Activated CD4-positive, alpha-beta T cell treated with anti-CD3 and anti-CD28 coated beads, Interleukin-2, amount 10 ng/mL, durations not matched to agents 7 days and 5 days (primary cell): ENCODE results near the gene CRHR2. TPM values are rescaled to one million over a fixed set of nuclear protein-coding genes. Genes with fewer than 3 reads are reported as not detected.

Experiments used
- CTCF ChIA-PET: fragments of 350-600 bp; sonication (Branson Sonifier 250); formaldehyde crosslinking; loops from one replicate; lab custom pipeline; 2021; ENCODE audit warnings: antibody characterized with exemption; lab: Charles Lee
- POLR2A ChIA-PET: fragments of 350-600 bp; sonication (Branson Sonifier 250); formaldehyde crosslinking; loops from one replicate; lab custom pipeline; 2021; ENCODE audit warnings: antibody characterized with exemption; lab: Charles Lee
- DNase-seq: peaks from one replicate; pipeline ENCODE4 v3.0.0-alpha.2; 2020
- H3K27ac Mint-ChIP-seq: one replicate; pipeline ENCODE4 v1.8.0; 2021; ENCODE audit warnings: mild to moderate bottlenecking, moderate library complexity, mixed read lengths
- H3K27me3 Mint-ChIP-seq: one replicate; pipeline ENCODE4 v1.8.0; 2021; ENCODE audit warnings: mixed read lengths
- H3K36me3 Mint-ChIP-seq: one replicate; pipeline ENCODE4 v1.8.0; 2021; ENCODE audit warnings: low read depth, mixed read lengths
- H3K4me1 Mint-ChIP-seq: one replicate; pipeline ENCODE4 v1.8.0; 2021; ENCODE audit warnings: mixed read lengths
- H3K4me3 Mint-ChIP-seq: one replicate; pipeline ENCODE4 v1.8.0; 2021; ENCODE audit warnings: mild to moderate bottlenecking, moderate library complexity, mixed read lengths
- H3K9me3 Mint-ChIP-seq: one replicate; pipeline ENCODE4 v1.8.0; 2021; ENCODE audit warnings: mixed read lengths
- total RNA-seq, 2 experiments: library from RNA; stranded (reverse); gene quantifications; one replicate each; pipeline ENCODE4 v1.2.3, GENCODE V29; 2021

Gene CRHR2
- total RNA-seq, 2 experiments from 2014 or later, result not detected

GRCh38 chr7:30705008-30705407, 22.8 kb upstream of the CRHR2 start:
- no peaks in the 10 kb centered on the region for H3K9me3 Mint-ChIP-seq
- no peak overlapping the region for H3K27ac Mint-ChIP-seq
- no peak overlapping the region for H3K4me3 Mint-ChIP-seq
- no peaks in the 10 kb centered on the region for H3K36me3 Mint-ChIP-seq
- CTCF ChIA-PET, result interaction anchor here (1.0 to 4.0 kb wide), 3 partner anchors 11 to 34 kb away, joined by 3 to 25 read pairs (median 3); no protein-coding TSS in a partner anchor
- H3K4me1 Mint-ChIP-seq, result peaks cover 4% of the 10 kb centered on the region
- POLR2A ChIA-PET, result no interaction called here
- DNase-seq, result no peak
- peaks cover 3% of the 10 kb centered on the region for H3K27me3 Mint-ChIP-seq

DNA sequence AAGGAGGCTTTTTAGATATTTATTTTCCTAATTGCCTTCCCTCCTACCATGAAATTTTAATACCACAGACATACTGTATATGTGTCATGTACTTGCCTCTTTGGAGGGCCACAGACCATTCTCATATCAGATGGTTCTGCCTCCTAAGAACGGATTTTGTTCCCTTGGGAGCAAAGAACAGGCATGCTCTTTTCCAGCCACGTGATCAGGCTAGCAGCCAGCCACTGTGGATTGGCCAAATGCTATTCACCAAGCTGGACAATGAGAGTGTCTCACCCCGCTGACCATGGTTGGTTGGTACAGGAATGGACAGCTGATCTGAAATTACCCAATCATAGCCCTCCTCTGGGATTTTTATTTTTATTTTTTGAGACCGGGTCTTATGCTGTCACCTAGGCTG, 21.5 kb upstream of the CRHR2 start:
- Mint-ChIP-seq H3K27me3 (peaks cover 3% of the 10 kb centered on the region), H3K9me3 (no peaks in the 10 kb centered on the region), H3K4me1 (peaks cover 4% of the 10 kb centered on the region), H3K27ac (no peak overlapping the region), H3K36me3 (no peaks in the 10 kb centered on the region), H3K4me3 (no peak overlapping the region)
- ChIA-PET POLR2A (no interaction called here), CTCF (interaction anchor here (1.0 to 4.0 kb wide), 3 partner anchors 22 to 35 kb away, joined by 3 to 25 read pairs (median 5); no protein-coding TSS in a partner anchor)
- DNase-seq, result no peak

DNA sequence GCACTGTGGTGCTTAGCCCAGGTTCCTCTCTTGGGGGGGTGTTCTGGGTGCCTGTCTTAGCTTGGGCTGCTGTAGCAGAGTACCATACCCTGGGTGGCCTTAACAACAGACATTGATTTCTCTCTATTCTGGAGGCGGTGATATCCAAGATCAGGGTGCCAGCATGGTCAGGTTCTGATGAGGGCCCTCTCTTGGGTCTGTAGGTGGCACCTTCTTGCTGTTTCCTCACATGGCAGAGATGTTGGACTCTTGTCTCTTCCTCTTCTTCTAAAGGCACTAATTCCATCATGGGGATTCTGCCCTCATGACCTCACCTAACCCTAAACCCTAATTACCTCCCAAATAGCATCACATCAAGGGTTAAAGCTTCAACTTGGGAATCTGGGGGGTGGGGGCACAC, 19.9 kb upstream of the CRHR2 start:
- ChIA-PET CTCF (interaction anchor here (1.0 to 4.0 kb wide), 5 partner anchors 9 to 37 kb away, joined by 3 to 25 read pairs (median 3); no protein-coding TSS in a partner anchor), POLR2A (no interaction called here)
- Mint-ChIP-seq H3K27ac (peak overlapping the region; percentile 72), H3K9me3 (no peaks in the 10 kb centered on the region), H3K27me3 (peaks cover 3% of the 10 kb centered on the region), H3K36me3 (no peaks in the 10 kb centered on the region), H3K4me3 (no peak overlapping the region), H3K4me1 (peaks cover 19% of the 10 kb centered on the region)
- DNase-seq, result peak; percentile 59

DNA sequence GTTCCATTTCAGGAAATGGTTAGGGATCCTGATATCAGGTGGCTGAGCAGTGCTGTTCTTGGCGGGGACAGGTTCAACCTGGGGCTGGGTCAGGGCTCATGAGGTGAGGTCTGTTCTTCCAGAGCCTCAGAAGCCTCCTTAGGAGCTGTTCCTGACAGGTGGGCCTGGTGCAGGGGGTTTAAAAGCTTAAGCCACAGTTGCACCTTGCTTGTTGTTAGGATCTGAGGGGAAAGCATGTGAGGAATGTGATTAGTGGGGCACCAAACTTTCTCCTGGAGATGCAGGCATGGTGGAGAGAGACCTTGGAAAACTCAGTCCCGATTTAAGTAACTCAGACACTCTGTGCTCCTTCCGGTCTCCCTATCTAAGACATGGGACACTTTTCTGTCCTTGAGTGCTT, 18.7 kb upstream of the CRHR2 start:
- no peak overlapping the region for H3K27ac Mint-ChIP-seq
- no peaks in the 10 kb centered on the region for H3K36me3 Mint-ChIP-seq
- ChIA-PET POLR2A (no interaction called here), CTCF (interaction anchor here (0.6 to 4.0 kb wide), 3 partner anchors 8 to 38 kb away, joined by 3 to 25 read pairs (median 3); no protein-coding TSS in a partner anchor)
- peaks cover 3% of the 10 kb centered on the region for H3K27me3 Mint-ChIP-seq
- no peak overlapping the region for H3K4me3 Mint-ChIP-seq
- H3K4me1 Mint-ChIP-seq, result peaks cover 23% of the 10 kb centered on the region
- no peaks in the 10 kb centered on the region for H3K9me3 Mint-ChIP-seq
- DNase-seq, result no peak

DNA sequence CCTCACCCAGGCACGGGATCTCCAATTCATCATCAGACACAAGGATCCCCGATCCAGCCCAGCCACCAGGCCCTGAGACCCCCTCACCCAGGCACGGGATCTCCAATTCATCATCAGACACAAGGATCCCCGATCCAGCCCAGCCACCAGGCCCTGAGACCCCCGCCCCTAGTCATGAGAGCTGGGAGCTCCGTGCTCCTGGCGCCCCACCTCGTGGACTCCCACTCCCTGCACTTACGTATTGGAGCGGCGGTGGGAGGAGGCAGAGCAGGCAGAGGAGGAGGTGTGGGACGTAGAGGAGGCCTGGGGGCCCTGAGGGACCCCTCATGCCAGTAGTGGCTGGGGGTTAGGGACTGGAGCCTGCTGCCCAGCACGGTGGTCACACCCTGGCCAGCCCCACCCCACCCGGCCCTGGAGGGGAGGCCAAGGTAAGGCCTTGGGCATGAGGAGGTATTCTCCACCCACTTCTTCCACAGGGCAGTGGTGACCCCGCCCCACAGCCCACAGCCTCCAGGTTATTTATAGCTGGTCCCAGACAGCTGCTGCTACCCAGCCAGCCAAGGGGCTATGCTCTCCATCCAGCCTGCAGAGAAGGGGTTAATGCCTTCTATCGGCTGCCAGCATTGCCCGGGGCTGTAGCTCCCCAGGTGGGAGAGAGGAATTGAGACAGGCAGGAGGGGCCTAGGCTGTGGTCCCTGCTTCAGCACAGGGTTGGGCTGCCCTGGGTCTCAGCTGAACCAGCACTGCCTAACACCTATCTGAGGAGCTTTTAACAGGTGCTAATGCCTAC, 17.6 kb upstream of the CRHR2 start:
- H3K36me3 Mint-ChIP-seq, result no peaks in the 10 kb centered on the region
- DNase-seq, result no peak
- H3K27me3 Mint-ChIP-seq, result peaks cover 3% of the 10 kb centered on the region
- H3K4me1 Mint-ChIP-seq, result peaks cover 23% of the 10 kb centered on the region
- no peak overlapping the region for H3K4me3 Mint-ChIP-seq
- CTCF ChIA-PET, result no interaction called here
- H3K9me3 Mint-ChIP-seq, result no peaks in the 10 kb centered on the region
- POLR2A ChIA-PET, result no interaction called here
- H3K27ac Mint-ChIP-seq, result peak overlapping the region; percentile 69

GRCh38 chr7:30698481-30698880, 16.2 kb upstream of the CRHR2 start:
- H3K4me1 Mint-ChIP-seq, result peaks cover 23% of the 10 kb centered on the region
- CTCF ChIA-PET, result interaction anchor here (1.0 to 1.3 kb wide), 3 partner anchors 10 to 41 kb away, joined by 3 to 4 read pairs (median 3); no protein-coding TSS in a partner anchor
- H3K27ac Mint-ChIP-seq, result peak overlapping the region; percentile 81
- no peaks in the 10 kb centered on the region for H3K36me3 Mint-ChIP-seq
- H3K9me3 Mint-ChIP-seq, result no peaks in the 10 kb centered on the region
- POLR2A ChIA-PET, result no interaction called here
- DNase-seq, result no peak
- peaks cover 3% of the 10 kb centered on the region for H3K27me3 Mint-ChIP-seq
- peak overlapping the region; percentile 45 for H3K4me3 Mint-ChIP-seq

DNA sequence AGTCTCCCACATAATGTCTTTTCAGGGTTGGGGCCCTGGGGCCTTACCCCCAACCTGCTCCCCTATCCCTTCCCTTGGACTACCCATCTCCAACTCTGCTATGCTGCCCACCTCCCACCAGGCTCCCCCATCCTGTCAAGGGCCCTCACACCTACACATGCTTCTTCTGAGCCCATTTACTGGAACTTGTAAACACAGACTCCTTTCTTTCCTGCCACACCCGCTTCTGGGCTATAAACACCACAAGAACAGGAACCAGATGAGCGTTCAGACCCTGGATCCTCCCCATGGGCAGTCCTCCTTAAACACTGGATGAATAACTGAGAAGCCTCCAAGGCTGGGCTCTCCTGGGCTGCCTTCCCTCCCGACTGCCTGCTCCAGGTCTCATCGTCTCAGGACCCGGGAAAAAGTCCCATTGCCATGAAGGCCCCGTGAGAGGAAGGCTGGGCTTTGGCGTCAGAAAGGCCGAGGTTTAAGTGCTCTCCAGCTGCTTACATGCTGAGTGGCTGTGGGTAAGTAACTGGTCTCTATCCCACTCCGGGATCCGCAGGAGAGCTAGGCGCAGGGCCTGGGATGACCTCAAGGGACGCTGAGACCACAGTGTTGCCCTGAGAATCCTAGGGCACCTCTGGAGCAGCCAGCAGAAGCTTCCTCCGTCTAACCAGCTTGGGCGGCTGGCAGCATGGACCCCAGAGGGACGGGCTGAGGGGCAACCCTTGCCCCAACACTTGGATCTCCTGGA, 15.6 kb upstream of the CRHR2 start:
- Mint-ChIP-seq H3K9me3 (no peaks in the 10 kb centered on the region), H3K36me3 (no peaks in the 10 kb centered on the region), H3K4me3 (peak overlapping the region; percentile 45), H3K27ac (peak overlapping the region; percentile 81), H3K4me1 (peaks cover 23% of the 10 kb centered on the region), H3K27me3 (peaks cover 3% of the 10 kb centered on the region)
- CTCF ChIA-PET, result interaction anchor here (1.0 to 1.3 kb wide), 3 partner anchors 10 to 42 kb away, joined by 3 to 4 read pairs (median 3); no protein-coding TSS in a partner anchor
- peak; percentile 16 for DNase-seq
- POLR2A ChIA-PET, result no interaction called here

GRCh38 chr7:30694774-30695721, 12.8 kb upstream of the CRHR2 start:
- Mint-ChIP-seq H3K27me3 (no peaks in the 10 kb centered on the region), H3K27ac (no peak overlapping the region), H3K9me3 (no peaks in the 10 kb centered on the region), H3K4me3 (no peak overlapping the region), H3K4me1 (peaks cover 19% of the 10 kb centered on the region), H3K36me3 (no peaks in the 10 kb centered on the region)
- no peak for DNase-seq
- ChIA-PET CTCF (interaction anchor here (1.1 kb wide), 2 partner anchors 15 to 17 kb away, joined by 3 read pairs; no protein-coding TSS in a partner anchor), POLR2A (no interaction called here)

DNA sequence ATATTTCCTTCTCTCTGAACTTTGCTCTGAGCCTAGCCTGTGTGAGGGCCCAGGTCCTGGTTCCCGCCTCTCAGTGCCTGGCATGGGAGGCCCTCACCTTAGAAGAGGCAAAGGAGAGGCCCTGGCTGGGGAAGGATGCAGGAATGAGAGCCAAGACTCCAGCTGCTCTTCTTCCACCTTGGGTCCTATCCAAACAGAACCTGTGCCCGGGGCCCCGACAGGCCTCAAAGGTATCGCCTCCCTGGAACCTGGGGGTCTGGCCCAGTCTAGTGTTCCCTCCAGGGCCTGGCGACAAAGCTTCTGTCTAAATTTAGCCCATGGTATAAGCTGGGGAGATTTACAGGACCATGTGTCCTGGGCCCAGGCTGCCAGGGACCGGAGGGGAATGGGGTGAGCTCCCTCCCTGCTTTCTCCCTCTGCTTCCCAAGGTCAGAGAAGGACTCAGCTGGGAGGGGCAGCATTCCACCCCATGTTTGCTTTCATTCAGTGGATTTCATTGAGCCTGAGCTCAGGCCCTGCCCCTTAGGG, 12.0 kb upstream of the CRHR2 start:
- no peaks in the 10 kb centered on the region for H3K27me3 Mint-ChIP-seq
- H3K4me1 Mint-ChIP-seq, result peaks cover 19% of the 10 kb centered on the region
- H3K36me3 Mint-ChIP-seq, result no peaks in the 10 kb centered on the region
- H3K4me3 Mint-ChIP-seq, result no peak overlapping the region
- no peak overlapping the region for H3K27ac Mint-ChIP-seq
- POLR2A ChIA-PET, result no interaction called here
- no peak for DNase-seq
- H3K9me3 Mint-ChIP-seq, result no peaks in the 10 kb centered on the region
- CTCF ChIA-PET, result interaction anchor here (1.1 kb wide), 2 partner anchors 15 to 16 kb away, joined by 3 read pairs; no protein-coding TSS in a partner anchor

DNA sequence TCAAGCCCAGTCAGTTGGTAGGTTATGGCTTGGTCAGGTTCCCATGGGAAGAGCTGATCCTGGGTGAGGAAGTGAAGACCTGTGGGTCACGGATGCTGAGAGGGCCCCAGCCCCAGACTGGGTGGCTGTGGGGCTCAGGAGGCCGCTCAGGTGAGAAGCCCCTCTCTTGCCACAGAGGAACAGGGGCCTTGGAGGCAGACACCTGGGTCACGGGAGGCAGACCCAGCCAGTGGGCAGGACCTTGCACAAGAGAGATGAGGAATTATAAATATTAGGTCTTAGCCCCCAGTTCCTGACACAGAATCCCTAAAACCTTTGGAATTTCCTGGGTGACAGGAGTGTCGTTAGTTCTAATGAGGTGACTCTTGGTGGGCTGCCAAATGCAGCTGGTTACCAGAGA, 10.6 kb upstream of the CRHR2 start:
- Mint-ChIP-seq H3K4me3 (no peak overlapping the region), H3K9me3 (no peaks in the 10 kb centered on the region), H3K27me3 (no peaks in the 10 kb centered on the region), H3K27ac (no peak overlapping the region), H3K36me3 (no peaks in the 10 kb centered on the region), H3K4me1 (peaks cover 11% of the 10 kb centered on the region)
- ChIA-PET CTCF (interaction anchor here (0.7 to 2.9 kb wide), 3 partner anchors 9 to 46 kb away, joined by 3 to 10 read pairs (median 3); partner anchors contain the start of gene CRHR2), POLR2A (no interaction called here)
- DNase-seq, result no peak

- Mint-ChIP-seq H3K4me1 (peaks cover 7% of the 10 kb centered on the region), H3K4me3 (no peak overlapping the region), H3K27me3 (no peaks in the 10 kb centered on the region), H3K9me3 (no peaks in the 10 kb centered on the region), H3K27ac (no peak overlapping the region), H3K36me3 (no peaks in the 10 kb centered on the region)
- no peak for DNase-seq
- ChIA-PET CTCF (interaction anchor here (0.7 to 2.9 kb wide), 2 partner anchors 9 to 46 kb away, joined by 3 to 10 read pairs; no protein-coding TSS in a partner anchor), POLR2A (no interaction called here)
Measured at GRCh38 chr7:30692438-30692837, 10.2 kb upstream of the CRHR2 start.

GRCh38 chr7:30690011-30690410, 7.8 kb upstream of the CRHR2 start:
- no peaks in the 10 kb centered on the region for H3K36me3 Mint-ChIP-seq
- POLR2A ChIA-PET, result no interaction called here
- H3K4me3 Mint-ChIP-seq, result no peak overlapping the region
- CTCF ChIA-PET, result no interaction called here
- no peak for DNase-seq
- no peak overlapping the region for H3K27ac Mint-ChIP-seq
- H3K9me3 Mint-ChIP-seq, result no peaks in the 10 kb centered on the region
- H3K4me1 Mint-ChIP-seq, result no peaks in the 10 kb centered on the region
- peaks cover 2% of the 10 kb centered on the region for H3K27me3 Mint-ChIP-seq
